Measurements from ENCODE around the gene FLOT1.

Gene FLOT1

GRCh38 chr6:30743099-30744053 is 889 bp upstream of the FLOT1 start (continued):
- TF ChIP-seq ZNF776 (tag by site-specific recombination; IDR thresholded peaks at IDR 0.05; ENCODE audit: borderline replicate concordance) = no peak
- TF ChIP-seq ZNF544 (tag by site-specific recombination; IDR thresholded peaks at IDR 0.05) = no peak
- TF ChIP-seq BCL6B (tag by site-specific recombination; IDR thresholded peaks at IDR 0.05) = no peak
- TF ChIP-seq FEZF1 (tag by site-specific recombination; IDR thresholded peaks at IDR 0.05) = no peak
- TF ChIP-seq ZNF585B (tag by site-specific recombination; IDR thresholded peaks at IDR 0.05) = no peak
- no peak for TF ChIP-seq ZNF48 (tag by site-specific recombination; IDR thresholded peaks at IDR 0.05)
- TF ChIP-seq ZBTB11 (tag by site-specific recombination; conservative IDR thresholded peaks at IDR 0.05; ENCODE audit: low read depth) = peak; percentile 50; the same call in 1 of the 2 replicates
- no peak for TF ChIP-seq ZNF302 (tag by site-specific recombination; IDR thresholded peaks at IDR 0.05; ENCODE audit: low read depth)
- no peak for TF ChIP-seq RBAK (tag by site-specific recombination; IDR thresholded peaks at IDR 0.05)
- TF ChIP-seq YY1 (tag by site-specific recombination; IDR thresholded peaks at IDR 0.05) = no peak
- TF ChIP-seq ZNF513 (tag by site-specific recombination; IDR thresholded peaks at IDR 0.05) = no peak
- TF ChIP-seq ZNF18 (tag by site-specific recombination; IDR thresholded peaks at IDR 0.05) = no peak
- TF ChIP-seq ZNF521 (tag by site-specific recombination; IDR thresholded peaks at IDR 0.05) = no peak
- TF ChIP-seq ZSCAN16 (tag by site-specific recombination; IDR thresholded peaks at IDR 0.05) = no peak
- TF ChIP-seq ZNF548 (tag by site-specific recombination; IDR thresholded peaks at IDR 0.05) = no peak
- no peak for TF ChIP-seq ZSCAN4 (tag by site-specific recombination; IDR thresholded peaks at IDR 0.05)
- TF ChIP-seq ZNF837 (tag by site-specific recombination; IDR thresholded peaks at IDR 0.05) = no peak
- TF ChIP-seq REST (tag by site-specific recombination; IDR thresholded peaks at IDR 0.05) = no peak
- TF ChIP-seq PRDM4 (tag by site-specific recombination; IDR thresholded peaks at IDR 0.05) = no peak
- TF ChIP-seq WT1 (tag by site-specific recombination; IDR thresholded peaks at IDR 0.05) = no peak
- no peak for TF ChIP-seq ZNF146 (tag by site-specific recombination; IDR thresholded peaks at IDR 0.05)
- TF ChIP-seq ZFP37 (tag by site-specific recombination; IDR thresholded peaks at IDR 0.05) = no peak
- TF ChIP-seq ZBTB17 (tag by site-specific recombination; IDR thresholded peaks at IDR 0.05) = peak; percentile 82; the same call in 1 of the 2 replicates
- TF ChIP-seq ZNF391 (tag by site-specific recombination; IDR thresholded peaks at IDR 0.05; ENCODE audit: borderline replicate concordance, low read depth) = no peak
